ENCODE measurements around the gene TACSTD2. TPM values are rescaled to one million over a fixed set of nuclear protein-coding genes. Genes with fewer than 3 reads are reported as not detected.
"Not testable (repeated sequence)": the region's sequence is repeated elsewhere in the genome, so short reads cannot be mapped to it uniquely, and the experiment has no call there.

Gene TACSTD2
- total RNA-seq, 1 experiment from 2014 or later = not detected

DNA sequence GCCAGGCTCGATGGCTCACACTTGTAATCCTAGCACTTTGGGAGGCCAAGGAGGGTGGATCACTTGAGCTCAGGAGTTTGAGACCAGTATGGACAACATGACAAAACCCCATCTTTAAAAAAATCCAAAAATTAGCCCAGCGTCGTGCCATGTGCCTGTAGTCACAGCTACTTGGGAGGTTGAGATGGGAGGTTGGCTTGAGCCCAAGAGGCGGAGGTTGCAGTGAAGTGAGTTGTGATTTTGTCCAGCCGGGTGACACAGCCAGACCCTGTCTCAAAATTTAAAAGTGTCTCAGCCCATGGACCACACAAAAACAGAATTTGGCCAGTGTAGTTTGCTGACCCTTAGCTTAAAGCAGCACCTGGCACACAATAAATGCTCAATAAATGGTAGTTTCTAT, 11.3 kb upstream of the TACSTD2 start:
- no peak for DNase-seq (ENCODE audit: extremely low read depth, low read depth)

DNA sequence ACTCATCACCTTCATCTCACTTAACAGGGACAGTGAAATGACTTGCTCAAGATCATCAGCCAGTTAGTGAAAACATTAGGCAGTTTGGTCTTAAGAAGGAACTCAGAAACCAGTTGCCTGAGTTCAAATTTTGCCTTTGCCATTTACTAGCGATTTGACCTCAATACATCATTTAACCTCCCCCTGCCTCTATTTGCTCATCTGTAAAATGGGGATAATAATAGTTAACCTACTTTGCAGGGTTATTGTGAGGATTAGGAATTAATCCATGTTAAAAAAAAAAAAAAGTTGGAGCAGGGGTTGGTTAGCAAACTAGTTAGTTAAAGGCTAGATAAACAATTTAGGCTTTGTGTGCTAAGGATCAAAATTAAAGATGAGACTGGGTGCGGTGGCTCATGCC, 10.6 kb upstream of the TACSTD2 start:
- DNase-seq (ENCODE audit: extremely low read depth, low read depth) = no peak

DNA sequence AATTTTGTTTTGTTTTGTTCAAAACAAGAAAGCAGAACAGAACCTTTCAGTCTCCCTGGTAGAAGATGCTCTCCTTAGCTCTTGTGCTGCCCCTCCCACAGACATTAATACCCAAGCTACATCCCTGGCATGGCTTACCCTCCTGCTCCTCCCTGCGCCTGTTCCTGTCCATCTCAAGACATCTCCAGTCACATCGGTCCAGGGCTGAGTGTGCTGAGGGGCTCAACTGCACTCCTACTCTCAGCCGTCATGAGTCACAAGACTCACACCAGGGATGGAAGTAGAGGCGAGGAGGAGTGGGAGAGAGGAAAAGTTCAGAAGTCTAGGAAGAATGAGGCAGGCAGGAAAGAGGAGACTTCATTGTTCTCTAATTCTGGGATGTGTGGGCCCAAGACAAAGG, 9.2 kb upstream of the TACSTD2 start:
- DNase-seq (ENCODE audit: extremely low read depth, low read depth) = no peak

DNA sequence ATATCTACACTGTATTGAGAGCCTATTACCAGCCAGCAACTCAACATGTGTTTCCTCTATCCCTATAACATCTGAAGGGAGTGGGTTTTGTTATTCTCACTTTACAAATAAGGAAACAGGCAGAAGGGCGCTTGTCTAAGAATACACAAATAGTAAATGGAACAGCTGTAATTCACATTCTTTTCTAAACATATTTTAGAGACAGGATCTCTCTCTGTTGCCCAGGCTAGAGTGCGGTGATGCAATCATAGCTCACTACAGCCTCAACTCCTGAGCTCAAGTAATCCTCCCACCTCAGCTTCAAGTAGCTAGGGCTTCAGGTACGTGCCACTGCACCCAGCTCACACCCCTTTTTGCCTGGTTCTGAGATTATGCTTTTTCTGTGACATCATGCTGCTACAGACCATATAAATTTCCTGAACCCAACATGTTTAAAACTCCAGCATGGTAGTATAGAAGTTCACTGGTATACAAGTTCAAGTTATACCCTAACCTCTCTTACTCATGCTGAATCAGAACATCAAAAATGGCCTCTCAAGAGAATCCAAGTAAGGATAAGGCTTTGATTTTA, 8.6 kb upstream of the TACSTD2 start:
- no peak for DNase-seq (ENCODE audit: extremely low read depth, low read depth)

DNA sequence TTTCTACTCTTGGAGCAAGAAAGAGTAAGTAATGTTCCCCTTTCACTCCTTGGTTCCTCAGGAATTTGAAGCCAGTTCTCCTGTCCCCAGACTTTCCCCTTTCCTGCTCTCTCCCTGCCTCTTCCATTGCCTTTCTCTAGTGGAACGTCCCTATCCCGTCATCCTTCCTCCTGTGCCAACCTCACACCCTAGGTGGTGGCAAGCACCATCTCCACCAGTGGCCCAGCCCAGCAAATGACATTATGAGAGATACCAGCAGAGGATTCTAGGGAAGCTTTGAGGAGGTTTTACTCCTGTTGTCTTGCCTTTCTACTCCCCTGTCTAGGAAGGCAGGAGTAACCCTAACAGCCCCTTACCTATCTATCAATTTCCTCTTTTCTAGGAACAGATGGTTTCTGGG, 8.1 kb upstream of the TACSTD2 start:
- DNase-seq (ENCODE audit: extremely low read depth, low read depth) = no peak

DNA sequence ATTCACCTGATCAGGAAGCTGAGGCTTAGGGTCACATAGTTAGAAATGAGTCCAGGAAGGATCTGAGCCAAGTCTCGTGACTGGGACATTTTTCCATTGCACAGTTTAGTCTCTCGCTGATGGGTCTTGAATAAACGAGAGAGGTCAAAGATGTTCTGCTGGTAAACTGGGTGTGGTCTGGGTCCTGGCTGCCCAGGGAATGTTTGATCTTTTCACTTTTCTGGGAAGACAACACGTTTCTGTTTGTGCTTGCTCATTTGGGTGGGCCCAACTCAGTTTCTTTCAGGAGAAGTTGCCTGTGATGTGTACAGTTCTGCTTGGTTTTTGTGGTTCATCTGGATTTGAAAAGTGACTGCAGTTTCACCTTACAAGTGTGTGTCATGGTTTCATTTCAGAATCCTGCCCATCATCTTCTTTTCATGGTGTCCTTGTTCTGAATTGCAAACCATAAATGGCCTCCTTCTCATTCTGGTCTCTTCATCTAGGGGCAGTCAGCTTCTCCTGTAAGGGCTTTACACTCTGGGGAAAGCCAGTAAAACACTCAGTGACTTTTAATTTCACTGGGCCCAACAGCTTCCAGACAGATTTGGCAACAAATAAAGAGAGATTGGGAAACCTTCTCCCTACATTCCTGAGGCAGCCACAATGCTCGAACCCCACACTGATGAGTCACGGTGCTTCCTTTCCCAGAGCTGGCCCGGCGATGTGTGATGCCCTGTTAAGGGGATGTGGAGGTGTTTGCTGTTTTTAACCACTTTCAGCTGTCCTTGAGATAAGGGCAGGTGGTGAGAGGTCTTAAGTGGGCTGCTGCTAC, 7.2 kb upstream of the TACSTD2 start:
- DNase-seq (ENCODE audit: extremely low read depth, low read depth) = peak; percentile 45

DNA sequence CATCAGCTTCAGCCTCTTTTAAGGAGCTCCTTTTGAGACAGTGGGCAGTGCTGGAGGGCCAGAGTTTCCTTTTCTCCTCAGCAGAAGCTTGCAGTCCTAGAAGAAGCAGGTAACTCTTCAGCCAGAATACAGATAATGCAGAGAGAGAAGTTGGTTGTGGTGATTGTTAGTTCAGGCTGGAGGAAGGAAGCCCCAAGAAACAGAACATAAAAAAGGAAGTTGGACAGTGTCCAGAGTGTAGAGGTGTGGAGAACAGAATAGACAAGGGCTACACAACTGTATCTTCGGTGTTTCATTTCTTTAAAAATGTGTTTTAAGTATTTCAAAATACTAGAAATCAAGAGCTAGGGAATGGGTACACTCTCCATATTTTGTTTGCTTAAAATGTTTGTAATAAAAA, 6.4 kb upstream of the TACSTD2 start:
- DNase-seq (ENCODE audit: extremely low read depth, low read depth) = no peak

DNA sequence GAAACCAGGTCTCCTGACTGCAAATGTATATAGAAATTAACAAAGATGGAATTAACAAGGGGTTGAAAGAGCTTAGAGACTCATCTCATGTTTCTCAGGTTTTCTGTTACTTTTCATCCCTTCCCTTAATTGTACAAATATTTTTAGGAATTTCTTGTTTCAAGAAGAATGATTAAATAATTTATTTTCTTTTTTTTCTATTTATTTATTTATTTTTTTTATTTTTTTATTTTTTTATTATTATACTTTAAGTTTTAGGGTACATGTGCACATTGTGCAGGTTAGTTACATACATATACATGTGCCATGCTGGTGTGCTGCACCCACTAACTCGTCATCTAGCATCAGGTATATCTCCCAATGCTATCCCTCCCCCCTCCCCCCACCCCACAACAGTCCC, 5.1 kb upstream of the TACSTD2 start:
- not testable (repeated sequence) for DNase-seq (ENCODE audit: extremely low read depth, low read depth)

DNA sequence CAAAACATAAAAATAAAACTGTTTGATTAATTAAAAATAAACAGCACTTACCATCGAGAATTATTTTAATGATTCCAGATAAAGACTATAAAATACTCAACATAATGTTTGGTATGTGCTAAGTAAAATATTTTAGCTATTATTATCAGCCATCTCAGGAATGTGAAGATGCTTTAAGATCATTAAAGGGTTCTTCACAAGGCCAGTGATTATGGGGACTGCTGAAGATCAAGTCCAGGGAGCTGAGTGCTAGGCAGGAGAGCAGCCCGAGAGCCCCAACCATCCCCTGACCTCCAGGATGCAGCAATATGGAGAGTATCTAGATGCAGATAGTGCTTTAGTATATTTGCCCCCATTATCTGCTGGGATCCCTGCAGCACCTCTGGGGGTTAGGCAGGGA, 4.6 kb upstream of the TACSTD2 start:
- DNase-seq (ENCODE audit: extremely low read depth, low read depth) = no peak

DNA sequence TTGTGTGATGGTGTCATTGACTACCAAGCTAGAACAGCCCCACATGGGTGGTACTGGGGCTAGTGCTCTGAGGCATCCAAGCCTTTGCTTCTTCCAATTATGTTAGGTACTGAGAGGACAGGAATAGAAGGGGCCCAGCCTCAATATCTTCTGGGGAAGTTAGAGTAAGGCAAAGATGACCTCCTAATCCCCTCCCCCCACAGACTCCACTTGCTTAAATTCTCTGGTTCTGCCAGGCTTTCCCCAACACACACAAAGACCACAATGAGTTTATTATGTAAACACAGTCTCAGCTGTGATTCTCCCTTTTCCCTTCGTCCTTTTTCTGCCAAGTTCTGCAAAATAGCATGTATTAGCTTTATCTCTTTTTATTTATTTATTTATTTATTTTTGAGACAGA, 3.1 kb upstream of the TACSTD2 start:
- no peak for DNase-seq (ENCODE audit: extremely low read depth, low read depth)

DNA sequence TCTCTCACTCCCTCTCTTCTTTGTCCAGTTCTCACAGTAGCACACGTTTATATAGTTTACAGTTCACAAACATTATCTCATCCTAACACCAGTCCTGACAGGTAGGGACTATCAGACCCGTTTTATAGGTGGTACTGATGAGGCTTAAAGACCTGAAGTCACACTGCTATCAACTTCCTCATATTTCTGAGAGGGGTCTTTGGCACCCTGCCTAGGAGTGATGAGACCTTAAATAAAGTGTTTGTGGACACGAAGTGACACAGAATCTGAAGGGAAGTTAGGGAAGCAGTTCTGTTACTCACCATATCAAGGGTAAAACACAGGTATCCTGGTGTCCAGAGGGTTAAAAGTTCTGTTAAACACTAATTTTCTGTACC, 590 bp upstream of the TACSTD2 start:
- no peak for DNase-seq (ENCODE audit: extremely low read depth, low read depth)

DNA sequence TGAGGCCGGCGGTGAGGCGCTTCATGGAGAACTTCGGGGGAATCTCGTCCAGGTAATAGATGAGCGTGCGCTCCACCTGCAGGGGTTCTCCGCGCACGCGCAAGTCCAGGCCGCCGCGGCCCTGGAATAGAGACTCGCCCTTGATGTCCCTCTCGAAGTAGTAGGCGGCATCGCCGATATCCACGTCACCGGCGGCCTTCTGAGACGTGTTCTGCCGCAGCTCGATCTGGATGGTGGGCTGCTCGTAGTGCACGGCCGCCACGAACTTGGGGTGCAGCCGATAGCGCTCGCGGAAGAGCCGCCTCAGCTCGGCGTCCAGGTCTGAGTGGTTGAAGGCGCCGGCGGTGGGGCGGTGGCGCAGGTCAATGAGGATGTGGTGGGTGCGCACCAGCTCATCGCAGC, 726 bp downstream of the TACSTD2 start:
- DNase-seq (ENCODE audit: extremely low read depth, low read depth) = no peak

DNA sequence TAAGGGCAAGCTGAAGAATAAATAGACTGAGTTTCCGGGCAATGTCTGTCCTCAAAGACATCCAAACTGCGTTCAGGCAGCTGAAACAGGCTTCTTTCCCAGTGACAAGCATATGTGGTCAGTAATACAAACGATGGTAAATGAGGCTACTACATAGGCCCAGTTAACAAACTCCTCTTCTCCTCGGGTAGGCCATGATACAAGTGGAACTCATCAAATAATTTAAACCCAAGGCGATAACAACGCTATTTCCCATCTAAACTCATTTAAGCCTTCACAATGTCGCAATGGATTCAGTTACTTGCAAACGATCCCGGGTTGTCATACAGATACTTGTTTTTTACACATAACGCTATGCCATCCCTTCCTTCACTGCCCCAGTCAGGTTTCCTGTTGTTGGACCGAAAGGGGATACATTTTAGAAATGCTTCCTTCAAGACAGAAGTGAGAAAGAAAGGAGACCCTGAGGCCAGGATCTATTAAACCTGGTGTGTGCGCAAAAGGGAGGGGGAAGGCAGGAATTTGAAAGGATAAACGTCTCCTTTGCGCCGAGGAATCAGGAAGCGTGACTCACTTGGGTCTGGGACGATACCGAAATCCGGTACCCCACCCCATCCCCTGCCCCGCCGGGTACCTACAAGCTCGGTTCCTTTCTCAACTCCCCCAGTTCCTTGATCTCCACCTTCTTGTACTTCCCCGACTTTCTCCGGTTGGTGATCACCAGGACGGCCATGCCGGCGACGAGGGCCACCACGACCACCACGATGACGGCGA, 1.3 kb downstream of the TACSTD2 start:
- DNase-seq (ENCODE audit: extremely low read depth, low read depth) = no peak

DNA sequence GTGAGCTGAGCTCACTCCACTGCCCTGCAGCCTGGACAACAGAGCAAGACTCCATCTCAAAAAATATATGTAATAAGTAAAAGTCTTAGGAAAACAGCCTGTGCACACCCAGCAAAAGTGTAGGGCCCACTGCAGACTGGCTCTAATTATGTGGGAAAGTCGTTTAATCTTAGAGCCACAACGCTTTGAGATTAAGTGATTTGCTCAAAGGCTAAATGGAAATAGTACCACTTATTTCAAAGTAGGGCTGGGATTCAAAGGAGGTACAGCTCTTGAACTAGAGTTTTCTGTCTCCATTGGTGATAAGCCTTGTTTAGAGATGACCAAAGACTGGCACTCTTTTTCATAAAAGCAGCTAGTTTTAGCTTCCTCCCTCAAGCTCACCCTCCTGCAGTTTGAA, 2.2 kb downstream of the TACSTD2 start:
- DNase-seq (ENCODE audit: extremely low read depth, low read depth) = no peak

DNA sequence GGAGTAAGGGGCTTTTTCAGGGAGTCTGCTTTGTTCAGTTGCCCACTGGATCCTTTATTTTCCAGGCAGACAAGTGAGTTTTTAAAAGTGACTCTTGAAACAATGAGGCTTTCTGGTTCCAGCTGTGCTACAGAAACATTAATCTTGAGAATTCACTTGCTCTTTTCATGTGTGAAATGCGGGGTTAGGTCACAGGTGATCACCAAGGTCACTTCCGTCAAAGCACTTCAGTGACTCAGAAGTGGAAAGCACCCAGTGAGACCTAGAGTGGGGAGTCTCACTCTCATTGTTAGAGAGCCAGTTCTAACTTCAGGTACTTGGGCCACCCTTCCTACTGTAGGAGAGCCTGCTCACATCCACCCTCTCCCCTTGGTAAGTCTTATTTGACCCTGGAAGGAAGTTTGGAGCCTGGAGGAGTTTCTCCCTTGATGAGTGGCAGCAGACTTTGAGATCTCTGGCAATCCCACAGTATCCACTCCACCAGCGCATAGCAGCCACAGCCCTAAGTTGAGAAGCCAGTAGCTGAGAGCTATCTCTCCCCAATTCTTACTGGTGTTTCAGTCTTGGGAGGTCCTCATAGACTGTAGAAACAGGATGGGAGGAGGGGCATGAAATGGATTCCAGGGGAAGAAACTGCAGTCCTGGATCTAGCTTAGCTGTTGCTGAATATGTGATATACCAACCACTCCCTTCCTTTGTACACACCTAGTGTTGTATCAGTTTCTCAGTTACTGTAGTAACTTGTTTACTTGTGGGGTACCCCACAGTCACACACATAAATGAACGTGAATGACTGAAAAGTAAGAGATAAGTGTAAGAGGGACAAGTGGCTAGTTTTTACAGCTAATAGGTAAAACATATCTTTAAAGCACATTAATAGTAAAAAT, 3.1 kb downstream of the TACSTD2 start:
- no peak for DNase-seq (ENCODE audit: extremely low read depth, low read depth)

DNA sequence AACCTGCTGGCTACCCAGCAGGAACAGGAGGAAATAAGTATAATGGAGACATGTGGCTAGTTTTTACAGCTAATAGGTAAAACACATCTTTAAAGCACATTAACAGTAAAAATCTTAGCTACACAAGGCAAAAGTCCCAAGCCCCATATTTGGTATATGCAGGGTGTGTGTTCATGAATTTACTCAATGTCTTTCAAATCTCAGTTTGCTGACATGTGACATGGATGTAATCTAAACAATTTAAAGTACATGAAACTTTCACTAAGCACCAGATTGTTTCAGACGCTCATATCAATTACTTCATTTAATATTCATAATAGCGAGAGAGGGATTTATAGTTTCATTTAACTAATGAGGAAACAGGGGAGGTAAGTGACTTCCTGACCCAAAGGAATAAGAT, 3.9 kb downstream of the TACSTD2 start:
- no peak for DNase-seq (ENCODE audit: extremely low read depth, low read depth)

DNA sequence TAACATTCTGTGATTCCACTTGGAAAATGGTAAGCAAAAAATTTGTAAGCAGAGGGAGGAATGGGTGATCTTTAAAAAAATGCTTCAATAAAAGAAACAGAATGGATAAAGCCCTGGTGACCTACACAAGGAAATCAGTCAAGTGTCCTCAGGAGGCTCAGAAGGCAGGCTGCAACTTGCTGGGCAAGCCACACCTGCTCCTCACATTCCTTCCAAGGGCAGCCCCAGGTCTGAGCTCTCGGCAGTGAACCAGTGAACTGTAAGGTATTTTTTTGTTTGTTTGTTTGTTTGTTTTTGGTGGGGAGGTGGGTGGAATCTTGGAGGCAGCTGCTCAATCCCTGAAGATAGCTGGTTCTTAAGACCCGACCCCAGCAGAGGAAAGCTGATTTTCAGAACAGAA, 4.4 kb downstream of the TACSTD2 start:
- no peak for DNase-seq (ENCODE audit: extremely low read depth, low read depth)

DNA sequence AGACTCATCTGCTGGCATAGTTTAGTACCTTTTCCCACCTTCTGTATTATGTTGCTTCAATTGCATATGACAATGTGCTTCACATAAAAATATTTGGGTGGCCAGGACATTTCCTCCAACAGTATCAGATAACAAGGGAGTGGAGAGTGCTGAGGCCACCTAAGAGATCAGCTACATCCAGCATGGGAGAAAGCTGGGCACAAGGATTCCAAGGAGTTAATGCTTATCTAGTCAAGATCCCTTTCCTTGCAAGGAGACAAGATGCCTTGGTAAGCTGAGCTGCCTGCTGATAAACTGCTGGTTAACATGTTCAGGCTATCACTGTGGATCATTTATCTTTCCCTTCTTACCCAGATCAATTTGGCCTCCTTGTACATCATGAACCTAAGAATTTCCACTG, 5.4 kb downstream of the TACSTD2 start:
- no peak for DNase-seq (ENCODE audit: extremely low read depth, low read depth)

DNA sequence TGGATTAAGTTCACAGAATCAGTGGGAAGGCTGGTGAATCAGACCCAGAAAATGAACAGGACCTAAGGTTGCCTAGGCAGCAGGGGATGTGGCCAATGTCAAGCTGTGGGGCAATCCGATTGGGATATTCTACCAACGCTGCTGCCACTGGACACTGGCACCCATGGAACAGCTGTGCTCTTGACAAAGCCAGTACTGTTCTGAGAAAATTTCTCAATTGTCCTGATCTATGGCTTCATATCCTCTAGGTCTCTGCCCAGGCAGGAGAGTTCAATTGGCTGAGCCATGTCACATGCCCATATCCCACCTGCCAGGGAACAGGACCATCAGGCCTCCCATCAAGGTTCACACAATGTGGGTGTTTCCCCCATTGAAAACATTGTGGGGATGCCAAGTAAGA, 6.2 kb downstream of the TACSTD2 start:
- DNase-seq (ENCODE audit: extremely low read depth, low read depth) = no peak

DNA sequence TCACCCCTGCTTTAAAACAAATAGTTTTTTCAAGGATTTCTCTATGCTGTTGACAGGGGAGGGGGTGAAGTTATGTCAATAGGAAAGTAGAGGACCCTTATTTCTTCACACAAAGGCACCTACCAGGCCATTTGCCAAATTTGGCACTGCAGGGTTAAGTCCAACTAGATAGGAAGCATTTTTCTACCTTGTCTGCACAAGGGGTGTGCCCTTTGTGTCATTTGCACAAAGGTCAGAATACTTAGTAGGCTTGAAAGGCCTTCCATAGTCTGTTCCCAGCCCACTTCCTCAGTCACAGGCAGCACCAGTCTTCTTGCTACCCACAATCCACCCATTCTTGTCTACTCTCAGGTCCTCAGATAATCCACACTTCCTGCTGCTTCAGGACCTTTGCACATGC, 7.0 kb downstream of the TACSTD2 start:
- DNase-seq (ENCODE audit: extremely low read depth, low read depth) = no peak

DNA sequence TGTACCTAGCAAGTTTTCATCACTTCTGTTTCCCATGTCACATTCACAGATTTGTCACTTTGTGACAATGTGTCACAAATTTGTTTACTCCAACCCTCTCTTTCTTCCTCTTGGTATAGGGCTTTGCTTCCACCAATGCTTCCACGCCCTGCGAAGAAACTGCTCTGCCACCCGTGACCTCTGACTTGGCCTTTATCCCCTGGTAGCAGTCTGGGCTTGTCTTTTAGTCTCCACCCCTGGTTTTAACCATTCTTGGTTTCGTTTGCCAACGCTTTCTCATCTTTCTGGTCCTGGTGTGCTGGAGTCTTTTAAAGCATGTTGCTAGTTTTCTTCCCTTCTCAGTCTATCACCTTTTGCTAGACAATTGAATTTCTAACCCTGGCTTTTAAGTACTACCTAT, 8.1 kb downstream of the TACSTD2 start:
- DNase-seq (ENCODE audit: extremely low read depth, low read depth) = no peak

Measured in NCI-H460 (cell line).